H1 (cell line): ENCODE measurements around the gene EPB41L1. TPM values are rescaled to one million over a fixed set of nuclear protein-coding genes. Genes with fewer than 3 reads are reported as not detected.

ENCODE experiments used
- CTCF ChIA-PET: fragments of 300-600 bp; sonication (Branson Sonifier 250); formaldehyde crosslinking; loops from one replicate; lab custom pipeline; 2021; ENCODE audit not compliant: partially characterized antibody; lab: Charles Lee
- POLR2A ChIA-PET: fragments of 300-600 bp; sonication (Branson Sonifier 250); formaldehyde crosslinking; loops from one replicate; lab custom pipeline; 2021; ENCODE audit warnings: inconsistent platforms; ENCODE audit not compliant: partially characterized antibody; lab: Charles Lee
- DNase-seq, 2 experiments: peaks; one replicate each; pipeline versions ENCODE4 v3.0.0 to v3.0.0-alpha.2; 2010 to 2022; ENCODE audit warnings: low spot score in 2 of 2, low read depth in 1 of 2, mixed read lengths in 1 of 2
- FAIRE-seq: peaks from 2 replicates; lab custom pipeline; 2011; peaks lifted over from hg19 to GRCh38; lab: Jason Lieb, UNC
- H2AFZ ChIP-seq: 2 replicates; pipeline ENCODE4 v1.8.1; 2012; ENCODE audit warnings: low read length, inconsistent platforms
- H2AK5ac ChIP-seq: 2 replicates; pipeline ENCODE4 v1.6.1; 2013; ENCODE audit warnings: low read depth, low read length
- H2BK120ac ChIP-seq: replicated peaks from 2 replicates; pipeline ENCODE3; 2013; ENCODE audit warnings: low read depth, low read length, inconsistent platforms
- H2BK12ac ChIP-seq: 2 replicates; pipeline ENCODE4 v1.6.1; 2013; ENCODE audit warnings: low read depth, low read length
- H2BK15ac ChIP-seq: 2 replicates; pipeline ENCODE4 v1.6.1; 2013; ENCODE audit warnings: low read length
- H2BK20ac ChIP-seq: 2 replicates; pipeline ENCODE4 v1.6.1; 2013; ENCODE audit warnings: low read length
- H2BK5ac ChIP-seq: 2 replicates; pipeline ENCODE4 v1.6.1; 2013; ENCODE audit warnings: low read depth, low read length
- H3K14ac ChIP-seq: 2 replicates; pipeline ENCODE4 v1.6.1; 2013; ENCODE audit warnings: inconsistent platforms; ENCODE audit not compliant: insufficient read length
- H3K18ac ChIP-seq: 2 replicates; pipeline ENCODE4 v1.6.1; 2013; ENCODE audit warnings: low read length; ENCODE audit errors: extremely low read depth
- H3K23ac ChIP-seq: 2 replicates; pipeline ENCODE4 v1.6.1; 2013; ENCODE audit warnings: inconsistent platforms; ENCODE audit not compliant: insufficient read length
- H3K23me2 ChIP-seq: 2 replicates; pipeline ENCODE4 v1.6.1; 2013; ENCODE audit warnings: low read depth, low read length
- H3K27ac ChIP-seq: 2 replicates; pipeline ENCODE4 v1.6.1; 2011; ENCODE audit warnings: low read depth, low read length, inconsistent platforms
- H3K27me3 ChIP-seq, 4 experiments: replicated peaks in 1 of 4; 1 replicate in 1 of 4; 2 replicates in 3 of 4; pipeline versions ENCODE4 v1.6.1 to v1.8.1; 2011 to 2013; ENCODE audit warnings: low read length in 3 of 4, mild to moderate bottlenecking in 3 of 4, inconsistent platforms in 2 of 4, mixed read lengths in 2 of 4, moderate library complexity in 1 of 4; ENCODE audit not compliant: control insufficient read depth in 3 of 4, insufficient read depth in 3 of 4; ENCODE audit errors: extremely low read depth in 1 of 4
- H3K36me3 ChIP-seq, 4 experiments: 2 replicates each; pipeline versions ENCODE4 v1.6.1 to v1.8.1; 2011 to 2013; ENCODE audit warnings: mild to moderate bottlenecking in 4 of 4, low read length in 3 of 4, moderate library complexity in 2 of 4, control low read depth in 1 of 4, inconsistent platforms in 1 of 4; ENCODE audit not compliant: insufficient read depth in 4 of 4, control insufficient read depth in 2 of 4
- H3K4ac ChIP-seq: replicated peaks from 2 replicates; pipeline ENCODE3; 2013; ENCODE audit warnings: low read length, low read depth, mixed read lengths, inconsistent platforms; ENCODE audit not compliant: insufficient read length
- H3K4me1 ChIP-seq, 4 experiments: replicated peaks in 1 of 4; 1 replicate in 1 of 4; 2 replicates in 3 of 4; pipeline versions ENCODE4 v1.6.1 to v1.8.1; 2011 to 2013; ENCODE audit warnings: low read length in 3 of 4, inconsistent platforms in 2 of 4, mixed read lengths in 1 of 4; ENCODE audit not compliant: insufficient read depth in 4 of 4, control insufficient read depth in 3 of 4
- H3K4me2 ChIP-seq, 2 experiments: 2 replicates each; pipeline versions ENCODE4 v1.6.1 to v1.8.1; 2011 to 2013; ENCODE audit warnings: low read depth in 2 of 2, low read length in 2 of 2, control low read depth in 1 of 2, inconsistent platforms in 1 of 2, mild to moderate bottlenecking in 1 of 2; ENCODE audit not compliant: insufficient read depth in 1 of 2
- H3K4me3 ChIP-seq, 4 experiments: fragments of 200-600, 300-600 bp in 1 of 4; sonication (generic), shearing (Covaris generic), sonication (Bioruptor Twin) in 1 of 4; 2 replicates each; pipeline versions ENCODE4 v1.5.1 to v1.8.1; 2011 to 2016; ENCODE audit warnings: low read length in 4 of 4, low read depth in 3 of 4, control low read depth in 2 of 4, inconsistent platforms in 2 of 4, mild to moderate bottlenecking in 2 of 4, mixed read lengths in 1 of 4, moderate library complexity in 1 of 4; ENCODE audit not compliant: insufficient read depth in 2 of 4; ENCODE audit errors: extremely low read depth in 1 of 4
- H3K56ac ChIP-seq: replicated peaks from 2 replicates; pipeline ENCODE3; 2013; ENCODE audit warnings: low read depth, mild to moderate bottlenecking, mixed read lengths, low read length, inconsistent platforms; ENCODE audit not compliant: insufficient read length
- H3K79me1 ChIP-seq: 2 replicates; pipeline ENCODE4 v1.6.1; 2013; ENCODE audit warnings: low read depth, low read length, control low read depth
- H3K79me2 ChIP-seq, 2 experiments: 2 replicates each; pipeline versions ENCODE4 v1.6.1 to v1.8.1; 2012 to 2013; ENCODE audit warnings: low read length in 2 of 2, mild to moderate bottlenecking in 2 of 2, inconsistent platforms in 1 of 2; ENCODE audit not compliant: insufficient read depth in 2 of 2, control insufficient read depth in 1 of 2
- H3K9ac ChIP-seq, 4 experiments: replicated peaks in 1 of 4; 1 replicate in 1 of 4; 2 replicates in 3 of 4; pipeline versions ENCODE4 v1.6.1 to v1.8.1; 2011 to 2013; ENCODE audit warnings: low read depth in 3 of 4, low read length in 3 of 4, control low read depth in 2 of 4, mild to moderate bottlenecking in 2 of 4, moderate library complexity in 2 of 4, inconsistent platforms in 1 of 4; ENCODE audit errors: extremely low read depth in 1 of 4
- H3K9me3 ChIP-seq, 2 experiments: 2 replicates each; pipeline versions ENCODE4 v1.6.1 to v1.8.1; 2012 to 2013; ENCODE audit warnings: mild to moderate bottlenecking in 2 of 2, moderate library complexity in 2 of 2, control low read depth in 1 of 2, inconsistent platforms in 1 of 2, low read depth in 1 of 2, low read length in 1 of 2, mixed read lengths in 1 of 2; ENCODE audit not compliant: insufficient read depth in 2 of 2
- H4K20me1 ChIP-seq, 2 experiments: replicated peaks in 1 of 2; 2 replicates each; pipeline versions ENCODE3 to v1.8.1; 2011 to 2013; ENCODE audit warnings: inconsistent platforms in 2 of 2, low read length in 2 of 2, mild to moderate bottlenecking in 1 of 2; ENCODE audit not compliant: insufficient read depth in 2 of 2, control insufficient read depth in 1 of 2
- H4K5ac ChIP-seq: 2 replicates; pipeline ENCODE4 v1.6.1; 2013; ENCODE audit warnings: low read length, low read depth, mixed read lengths, inconsistent platforms; ENCODE audit not compliant: insufficient read length
- H4K8ac ChIP-seq: 2 replicates; pipeline ENCODE4 v1.8.0; 2013; ENCODE audit warnings: mild to moderate bottlenecking, moderate library complexity, low read length, inconsistent platforms; ENCODE audit not compliant: insufficient read depth; ENCODE audit errors: extremely low read depth
- H4K91ac ChIP-seq: replicated peaks from 2 replicates; pipeline ENCODE3; 2013; ENCODE audit warnings: low read length, mixed read lengths, inconsistent platforms; ENCODE audit not compliant: insufficient read length
- CREB1 ChIP-seq: IDR thresholded peaks from 2 replicates; pipeline ENCODE4 v1.6.1; 2012; ENCODE audit warnings: inconsistent platforms
- KDM1A ChIP-seq: fragments of 200-600, 300-600 bp; sonication (generic); IDR thresholded peaks from 2 replicates; pipeline ENCODE4 v1.7.1; 2016; ENCODE audit warnings: mild to moderate bottlenecking, low read length, borderline replicate concordance
- KDM5A ChIP-seq: fragments of 200-600 bp; IDR thresholded peaks from 2 replicates; pipeline ENCODE4 v1.7.1; 2012; ENCODE audit warnings: mild to moderate bottlenecking, low read length, inconsistent platforms, mixed read lengths
- MAFK ChIP-seq: IDR thresholded peaks from 2 replicates; pipeline ENCODE4 v1.6.1; 2012; ENCODE audit warnings: low read depth, mild to moderate bottlenecking, improper control_type of control experiment, low read length
- RNF2 ChIP-seq: fragments of 200-900, 300-1000 bp; sonication (generic); IDR thresholded peaks from 2 replicates; pipeline ENCODE4 v1.7.1; 2016; ENCODE audit warnings: borderline replicate concordance, low read depth, mild to moderate bottlenecking, antibody characterized with exemption, low read length; ENCODE audit not compliant: poor library complexity, severe bottlenecking; ENCODE audit errors: missing control alignments
- SP4 ChIP-seq: IDR thresholded peaks from 2 replicates; pipeline ENCODE4 v1.6.1; 2012; ENCODE audit warnings: low read length, inconsistent platforms
- WGBS, 2 experiments: shearing (Covaris generic) in 1 of 2; methylation state at CpG; one replicate each; pipeline versions ENCODE4 v1.1.6 to v1.1.7; 2013 to 2015; ENCODE audit warnings: low lambda C conversion rate in 2 of 2, mixed read lengths in 2 of 2, inconsistent platforms in 1 of 2, low coverage in 1 of 2, missing lambda C conversion rate in 1 of 2; ENCODE audit not compliant: insufficient replicate concordance in 2 of 2, insufficient coverage in 1 of 2, insufficient read length in 1 of 2; ENCODE audit errors: extremely low coverage in 1 of 2, missing lambda C conversion rate in 1 of 2; 5-methylcytosine and 5-hydroxymethylcytosine counted together
- polyA plus RNA-seq, 7 experiments: library from polyadenylated mRNA; depleted of rRNA in 3 of 7; stranded (reverse) in 5 of 7; unstranded in 2 of 7; fragments of >200 nt in 5 of 7; fragments of 200-250 nt in 2 of 7; gene quantifications; 1 replicate in 5 of 7; 2 replicates in 1 of 7; 4 replicates in 1 of 7; pipeline versions ENCODE4 v1.2.1 to v1.2.3, GENCODE V29; 2011 to 2013; ENCODE audit warnings: missing spikeins in 2 of 7, mixed read lengths in 2 of 7
- total RNA-seq: library from RNA; stranded (reverse); fragmentation: NEBNext Ultra II Directional; extraction: Animal tissue kit (Norgen Biotek cat#: 25700); gene quantifications from 2 replicates; pipeline ENCODE4 v1.2.1, GENCODE V29; 2021
- TF ChIP-seq, protein P1 (sequence below): IDR thresholded peaks from 2 replicates; pipeline ENCODE4 v1.6.1; 2011; ENCODE audit warnings: low read length, improper control_type of control experiment

EPB41L1 gene
- total and polyA plus RNA-seq, 2 of the 8 experiments (the other 6 are each of a cell fraction or from before 2014, with no cell fraction given), result 14.8 to 36.0 TPM

DNA sequence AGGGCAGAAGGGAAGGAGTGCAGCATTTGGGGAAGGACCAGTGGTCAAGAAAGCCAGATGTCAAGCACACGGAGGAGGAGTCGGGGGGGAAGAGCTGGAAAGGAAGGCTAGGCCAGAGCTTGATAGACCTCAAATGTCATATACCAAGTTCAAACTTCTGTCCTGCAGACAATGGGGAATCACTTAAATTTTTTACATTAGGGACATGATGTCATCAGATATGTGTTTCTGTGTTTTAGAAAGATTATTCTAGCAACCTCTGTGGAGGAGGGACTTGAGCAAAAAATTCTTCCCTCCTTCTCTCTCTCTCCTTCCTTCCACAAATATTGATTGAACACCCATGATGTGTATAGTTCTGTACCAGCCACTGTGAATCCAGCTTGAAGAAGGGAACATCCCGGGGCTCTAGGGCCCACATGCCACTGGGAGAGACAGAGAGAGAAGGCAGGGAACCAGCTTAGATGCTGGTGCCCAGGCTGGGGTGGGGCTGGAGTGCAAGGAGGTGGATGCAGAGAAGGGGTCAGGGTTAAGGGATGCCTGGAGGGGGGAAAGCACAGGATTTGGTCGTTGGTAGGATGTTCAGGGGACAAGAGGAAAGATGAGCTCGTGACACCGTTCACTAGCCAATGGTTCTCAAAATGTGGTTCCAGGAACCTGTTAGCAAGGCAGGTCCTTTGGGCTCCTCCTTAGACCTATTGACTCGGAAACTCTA lies 61.9 kb downstream of the EPB41L1 start:
- no peak for FAIRE-seq
- H4K5ac ChIP-seq, result no peak overlapping the region
- no peaks in the 10 kb centered on the region for H3K23me2 ChIP-seq
- no peaks in the 10 kb centered on the region for H3K4me1 ChIP-seq
- H3K4me2 ChIP-seq, result no peak overlapping the region
- no peak overlapping the region for H2BK20ac ChIP-seq
- no peak overlapping the region for H3K9ac ChIP-seq
- no peaks in the 10 kb centered on the region for H3K9me3 ChIP-seq
- H3K27me3 ChIP-seq, result peaks cover 0 to 2% (median 0%) of the 10 kb centered on the region in 4 experiments; a peak in 1 of 7 replicates
- no peak overlapping the region for H2BK15ac ChIP-seq
- H4K91ac ChIP-seq, result no peak overlapping the region
- H3K18ac ChIP-seq, result no peak overlapping the region
- H3K36me3 ChIP-seq, result no peaks in the 10 kb centered on the region
- no peak overlapping the region for H3K56ac ChIP-seq
- H4K20me1 ChIP-seq, result peaks cover 2 to 3% of the 10 kb centered on the region in 2 experiments
- no peak overlapping the region for H2AK5ac ChIP-seq
- no peaks in the 10 kb centered on the region for H3K79me1 ChIP-seq
- no peak overlapping the region for H3K4me3 ChIP-seq
- H2BK12ac ChIP-seq, result no peak overlapping the region
- H3K4ac ChIP-seq, result no peak overlapping the region
- no peak for DNase-seq
- no peak overlapping the region for H3K23ac ChIP-seq
- no peak overlapping the region for H4K8ac ChIP-seq
- ChIA-PET CTCF (interaction anchor here (0.6 to 11.6 kb wide), 42 partner anchors 9 to 514 kb away, joined by 3 to 151 read pairs (median 4); partner anchors contain the start of genes AAR2 and SCAND1), POLR2A (interaction anchor here (1.1 to 1.9 kb wide), 3 partner anchors 12 to 21 kb away, joined by 3 to 7 read pairs (median 4); no protein-coding TSS in a partner anchor)
- H3K14ac ChIP-seq, result no peak overlapping the region
- H2BK120ac ChIP-seq, result no peak overlapping the region
- no peak overlapping the region for H2AFZ ChIP-seq
- no peaks in the 10 kb centered on the region for H3K79me2 ChIP-seq
- H3K27ac ChIP-seq, result no peak overlapping the region
- H2BK5ac ChIP-seq, result no peak overlapping the region
- WGBS, 2 experiments, result 75% methylated on average over 7 of the region's 7 CpGs; no CpG with 5 or more reads in 1 of the 2 experiments
- TF ChIP-seq KDM1A (no peak), CREB1 (no peak), RNF2 (no peak), MAFK (no peak), SP4 (no peak), KDM5A (no peak)
- TF ChIP-seq, protein P1, sequence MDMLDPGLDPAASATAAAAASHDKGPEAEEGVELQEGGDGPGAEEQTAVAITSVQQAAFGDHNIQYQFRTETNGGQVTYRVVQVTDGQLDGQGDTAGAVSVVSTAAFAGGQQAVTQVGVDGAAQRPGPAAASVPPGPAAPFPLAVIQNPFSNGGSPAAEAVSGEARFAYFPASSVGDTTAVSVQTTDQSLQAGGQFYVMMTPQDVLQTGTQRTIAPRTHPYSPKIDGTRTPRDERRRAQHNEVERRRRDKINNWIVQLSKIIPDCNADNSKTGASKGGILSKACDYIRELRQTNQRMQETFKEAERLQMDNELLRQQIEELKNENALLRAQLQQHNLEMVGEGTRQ, result no peak
